ENCODE measurements around the gene RFX8. TPM values are rescaled to one million over a fixed set of nuclear protein-coding genes. Genes with fewer than 3 reads are reported as not detected.

RFX8 gene
- total and polyA plus RNA-seq, 2 of the 13 experiments (the other 11 are each of a cell fraction or from before 2014, with no cell fraction given), result not detected

DNA sequence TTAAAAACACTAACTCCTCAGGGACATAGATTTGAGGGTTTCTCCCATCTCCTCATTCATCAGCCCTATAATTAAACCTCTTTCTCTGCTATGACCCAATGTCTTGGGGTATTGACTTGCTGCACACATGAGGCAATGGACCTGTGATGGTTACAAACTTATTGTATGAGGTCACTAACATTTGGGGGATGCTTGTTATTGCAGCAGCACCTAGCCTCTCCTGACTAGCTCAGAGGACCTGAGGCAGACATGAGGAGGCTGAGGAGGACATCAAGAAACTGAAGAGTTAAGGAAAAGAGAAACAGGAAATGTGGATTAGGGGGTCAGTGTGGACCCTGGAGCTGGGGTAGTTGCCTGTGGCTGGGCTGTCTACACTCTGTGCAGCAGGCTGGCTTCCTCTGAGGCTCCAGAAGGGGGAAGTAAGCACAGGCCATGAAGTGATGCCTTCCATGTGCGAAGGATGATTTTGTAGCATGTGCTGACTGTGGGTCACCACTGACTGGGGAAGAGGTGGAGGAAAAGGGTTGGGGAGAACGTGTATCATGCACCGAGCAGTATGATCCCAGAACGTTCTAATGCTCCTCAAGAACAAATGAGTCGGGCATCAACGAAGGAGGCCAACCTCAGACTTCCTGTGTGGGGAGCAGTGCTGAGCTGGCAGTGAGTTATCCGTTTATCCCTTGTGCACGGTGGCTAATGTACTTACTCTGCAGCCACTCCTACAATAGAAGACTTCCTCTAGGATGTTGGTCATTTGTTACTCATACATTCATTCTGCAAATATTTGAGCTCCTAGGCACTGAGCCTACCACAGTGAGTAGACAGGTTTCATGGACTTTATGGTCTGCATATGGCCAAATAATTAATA, 42.1 kb upstream of the RFX8 start:
- no peak overlapping the region; a peak in 1 of 6 replicates for H3K4me3 ChIP-seq (replicated peaks in 1 of 3; ENCODE audit: insufficient read depth in 1 of 3, low read depth in 2 of 3, low read length in 3 of 3)
- no peaks in the 10 kb centered on the region for H4K20me1 ChIP-seq (ENCODE audit: insufficient read depth, low read length)
- no peaks in the 10 kb centered on the region for H3K36me3 ChIP-seq (replicated peaks in 1 of 2; ENCODE audit: control insufficient read depth in 1 of 2, insufficient read depth in 2 of 2, low read length in 2 of 2)
- BruUV-seq (replicated peaks), result no TSS peak
- ChIA-PET CTCF (ENCODE audit: low intra/inter-chr PET ratio, low total read pairs) (no interaction called here), POLR2A (interaction anchor here (0.6 to 1.0 kb wide), 2 partner anchors 49 to 180 kb away, joined by 3 to 4 read pairs; partner anchors contain the start of gene MAP4K4)
- 32% methylated on average over 7 of the region's 8 CpGs for WGBS (ENCODE audit: low lambda C conversion rate)
- intact Hi-C loops (cut with micrococcal nuclease; ENCODE audit: unreplicated experiment), result loop anchor here (5.0 kb wide), 2 partner anchors 245 to 315 kb away; no protein-coding TSS in a partner anchor
- peaks cover 2 to 9% of the 10 kb centered on the region in 2 experiments; a peak in 1 of 5 replicates for H3K27me3 ChIP-seq (ENCODE audit: control insufficient read depth in 1 of 2, insufficient read depth in 2 of 2, low read length in 2 of 2)
- in situ Hi-C loops (cut with HindIII; ENCODE audit: extremely low pct_ligation_motif_present, low pct_unique_long_range_greater_than_20kb), result loop anchor here (5.0 kb wide), 1 partner anchor 180 kb away; the partner anchor contains the start of gene MAP4K4
- peaks cover 8% of the 10 kb centered on the region for H3K9me3 ChIP-seq (ENCODE audit: low read length)
- DNase-seq (ENCODE audit: low spot score), result peak; percentile 75
- H3K9ac ChIP-seq (ENCODE audit: insufficient read depth, low read depth, low read length), result no peak overlapping the region
- H3K4me1 ChIP-seq (ENCODE audit: insufficient read depth, low read length), result peaks cover 49% of the 10 kb centered on the region
- ATAC-seq, result peak; percentile 72
- peak; percentile 58 for FAIRE-seq
- H3K4me2 ChIP-seq (ENCODE audit: low read depth, low read length), result peak overlapping the region; percentile 1; the same call in 1 of the 2 replicates
- H3K79me2 ChIP-seq (ENCODE audit: insufficient read depth, low read length), result no peaks in the 10 kb centered on the region
- H3K27ac ChIP-seq (ENCODE audit: extremely low read length, insufficient read depth, low read length), result no peak overlapping the region
- no peak overlapping the region for H2AFZ ChIP-seq (ENCODE audit: low read length)
- TF ChIP-seq SOX13 (IDR thresholded peaks at IDR 0.05) (no peak), SOX13 (CRISPR knock-in tag; conservative IDR thresholded peaks at IDR 0.05 in 1 of 2, IDR thresholded peaks at IDR 0.05 in 1 of 2) (peak in 1 of 2 experiments; percentile 5; a peak in 1 of 4 replicates), ZKSCAN1 (IDR thresholded peaks at IDR 0.05; ENCODE audit: low read length) (no peak), TEAD3 (CRISPR knock-in tag; optimal IDR thresholded peaks at IDR 0.05; ENCODE audit: borderline replicate concordance) (peak; percentile 36), ZNF253 (CRISPR knock-in tag; IDR thresholded peaks at IDR 0.05; ENCODE audit: borderline replicate concordance) (0 out of 2 replicates have a peak, but pooled peaks have one; percentile 21), FOSL1 (CRISPR knock-in tag; IDR thresholded peaks at IDR 0.05; ENCODE audit: borderline replicate concordance) (peak; percentile 21; the same call in 1 of the 2 replicates), ETV5 (CRISPR knock-in tag; IDR thresholded peaks at IDR 0.05; ENCODE audit: borderline replicate concordance) (peak; percentile 54; the same call in 1 of the 2 replicates), ZNF782 (CRISPR knock-in tag; IDR thresholded peaks at IDR 0.05; ENCODE audit: borderline replicate concordance) (0 out of 2 replicates have a peak, but pooled peaks have one; percentile 26), ZNF317 (CRISPR knock-in tag; IDR thresholded peaks at IDR 0.05) (no peak)
- TF ChIP-seq, protein P1, sequence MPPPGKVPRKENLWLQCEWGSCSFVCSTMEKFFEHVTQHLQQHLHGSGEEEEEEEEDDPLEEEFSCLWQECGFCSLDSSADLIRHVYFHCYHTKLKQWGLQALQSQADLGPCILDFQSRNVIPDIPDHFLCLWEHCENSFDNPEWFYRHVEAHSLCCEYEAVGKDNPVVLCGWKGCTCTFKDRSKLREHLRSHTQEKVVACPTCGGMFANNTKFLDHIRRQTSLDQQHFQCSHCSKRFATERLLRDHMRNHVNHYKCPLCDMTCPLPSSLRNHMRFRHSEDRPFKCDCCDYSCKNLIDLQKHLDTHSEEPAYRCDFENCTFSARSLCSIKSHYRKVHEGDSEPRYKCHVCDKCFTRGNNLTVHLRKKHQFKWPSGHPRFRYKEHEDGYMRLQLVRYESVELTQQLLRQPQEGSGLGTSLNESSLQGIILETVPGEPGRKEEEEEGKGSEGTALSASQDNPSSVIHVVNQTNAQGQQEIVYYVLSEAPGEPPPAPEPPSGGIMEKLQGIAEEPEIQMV (CRISPR knock-in tag; IDR thresholded peaks at IDR 0.05; ENCODE audit: low read depth), result peak; percentile 66
- TF ChIP-seq, protein P2, sequence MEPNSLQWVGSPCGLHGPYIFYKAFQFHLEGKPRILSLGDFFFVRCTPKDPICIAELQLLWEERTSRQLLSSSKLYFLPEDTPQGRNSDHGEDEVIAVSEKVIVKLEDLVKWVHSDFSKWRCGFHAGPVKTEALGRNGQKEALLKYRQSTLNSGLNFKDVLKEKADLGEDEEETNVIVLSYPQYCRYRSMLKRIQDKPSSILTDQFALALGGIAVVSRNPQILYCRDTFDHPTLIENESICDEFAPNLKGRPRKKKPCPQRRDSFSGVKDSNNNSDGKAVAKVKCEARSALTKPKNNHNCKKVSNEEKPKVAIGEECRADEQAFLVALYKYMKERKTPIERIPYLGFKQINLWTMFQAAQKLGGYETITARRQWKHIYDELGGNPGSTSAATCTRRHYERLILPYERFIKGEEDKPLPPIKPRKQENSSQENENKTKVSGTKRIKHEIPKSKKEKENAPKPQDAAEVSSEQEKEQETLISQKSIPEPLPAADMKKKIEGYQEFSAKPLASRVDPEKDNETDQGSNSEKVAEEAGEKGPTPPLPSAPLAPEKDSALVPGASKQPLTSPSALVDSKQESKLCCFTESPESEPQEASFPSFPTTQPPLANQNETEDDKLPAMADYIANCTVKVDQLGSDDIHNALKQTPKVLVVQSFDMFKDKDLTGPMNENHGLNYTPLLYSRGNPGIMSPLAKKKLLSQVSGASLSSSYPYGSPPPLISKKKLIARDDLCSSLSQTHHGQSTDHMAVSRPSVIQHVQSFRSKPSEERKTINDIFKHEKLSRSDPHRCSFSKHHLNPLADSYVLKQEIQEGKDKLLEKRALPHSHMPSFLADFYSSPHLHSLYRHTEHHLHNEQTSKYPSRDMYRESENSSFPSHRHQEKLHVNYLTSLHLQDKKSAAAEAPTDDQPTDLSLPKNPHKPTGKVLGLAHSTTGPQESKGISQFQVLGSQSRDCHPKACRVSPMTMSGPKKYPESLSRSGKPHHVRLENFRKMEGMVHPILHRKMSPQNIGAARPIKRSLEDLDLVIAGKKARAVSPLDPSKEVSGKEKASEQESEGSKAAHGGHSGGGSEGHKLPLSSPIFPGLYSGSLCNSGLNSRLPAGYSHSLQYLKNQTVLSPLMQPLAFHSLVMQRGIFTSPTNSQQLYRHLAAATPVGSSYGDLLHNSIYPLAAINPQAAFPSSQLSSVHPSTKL (CRISPR knock-in tag; IDR thresholded peaks at IDR 0.05), result peak; percentile 17; the same call in 1 of the 2 replicates
- TF ChIP-seq, protein P3, sequence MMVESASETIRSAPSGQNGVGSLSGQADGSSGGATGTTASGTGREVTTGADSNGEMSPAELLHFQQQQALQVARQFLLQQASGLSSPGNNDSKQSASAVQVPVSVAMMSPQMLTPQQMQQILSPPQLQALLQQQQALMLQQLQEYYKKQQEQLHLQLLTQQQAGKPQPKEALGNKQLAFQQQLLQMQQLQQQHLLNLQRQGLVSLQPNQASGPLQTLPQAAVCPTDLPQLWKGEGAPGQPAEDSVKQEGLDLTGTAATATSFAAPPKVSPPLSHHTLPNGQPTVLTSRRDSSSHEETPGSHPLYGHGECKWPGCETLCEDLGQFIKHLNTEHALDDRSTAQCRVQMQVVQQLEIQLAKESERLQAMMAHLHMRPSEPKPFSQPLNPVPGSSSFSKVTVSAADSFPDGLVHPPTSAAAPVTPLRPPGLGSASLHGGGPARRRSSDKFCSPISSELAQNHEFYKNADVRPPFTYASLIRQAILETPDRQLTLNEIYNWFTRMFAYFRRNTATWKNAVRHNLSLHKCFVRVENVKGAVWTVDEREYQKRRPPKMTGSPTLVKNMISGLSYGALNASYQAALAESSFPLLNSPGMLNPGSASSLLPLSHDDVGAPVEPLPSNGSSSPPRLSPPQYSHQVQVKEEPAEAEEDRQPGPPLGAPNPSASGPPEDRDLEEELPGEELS (CRISPR knock-in tag; IDR thresholded peaks at IDR 0.05), result peak; percentile 46; the same call in 1 of the 2 replicates
